Measurements from ENCODE around the gene GDF10.

GDF10 gene

DNA sequence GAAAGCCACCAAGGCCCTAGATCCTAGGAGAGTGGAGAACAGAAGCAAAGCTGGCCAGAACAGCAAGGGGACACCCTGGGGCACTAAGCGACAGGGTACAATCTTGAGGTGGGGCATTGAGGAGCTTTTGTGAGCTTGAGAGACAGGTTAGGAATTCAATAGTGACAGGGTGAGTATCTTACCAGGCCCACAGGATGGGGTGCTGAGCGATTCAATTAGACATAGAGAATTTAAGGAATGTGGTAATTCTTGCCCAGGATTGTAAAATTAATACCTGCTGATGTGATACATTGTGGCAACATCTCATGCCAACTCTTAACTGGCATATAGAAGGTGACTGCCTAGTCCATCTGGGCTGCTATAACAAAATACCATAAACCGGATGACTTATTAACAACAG is 62.2 kb downstream of the GDF10 start:
- no peak overlapping the region for H3K18ac ChIP-seq (ENCODE audit: low read length)
- peaks cover 0 to 3% of the 10 kb centered on the region in 2 donors for H3K4me1 ChIP-seq (ENCODE audit: control insufficient read depth in 2 of 2, insufficient read depth in 1 of 2, low read depth in 1 of 2, low read length in 2 of 2)
- no peak overlapping the region for H4K8ac ChIP-seq (ENCODE audit: low read depth, low read length)
- H3K14ac ChIP-seq (ENCODE audit: low read length), result no peak overlapping the region
- H3K4me2 ChIP-seq (ENCODE audit: insufficient read depth, low read length, poor library complexity, severe bottlenecking), result no peak overlapping the region
- no peak overlapping the region for H2BK12ac ChIP-seq (ENCODE audit: low read length)
- H2BK5ac ChIP-seq (ENCODE audit: low read length), result no peak overlapping the region
- H2AK5ac ChIP-seq (ENCODE audit: low read depth, low read length), result no peak overlapping the region
- no peak overlapping the region for H3K4me3 ChIP-seq (ENCODE audit: low read length in 2 of 2)
- no peak overlapping the region for H3K23ac ChIP-seq (ENCODE audit: low read depth, low read length, poor library complexity)
- no peak overlapping the region for H2AFZ ChIP-seq (ENCODE audit: low read length)
- no peak overlapping the region for H4K91ac ChIP-seq (ENCODE audit: low read depth, low read length, poor library complexity)
- peaks cover 0 to 3% (median 0%) of the 10 kb centered on the region in 3 experiments for H3K27me3 ChIP-seq (ENCODE audit: control insufficient read depth in 3 of 3, insufficient read depth in 3 of 3, low read depth in 1 of 3, low read length in 3 of 3)
- no peak for DNase-seq (ENCODE audit: low spot score)
- no peak overlapping the region for H2BK120ac ChIP-seq (ENCODE audit: low read depth, low read length)
- H3K79me1 ChIP-seq (ENCODE audit: low read depth, low read length), result no peaks in the 10 kb centered on the region
- H3K27ac ChIP-seq (replicated peaks; ENCODE audit: low read length), result no peak overlapping the region
- H3K4ac ChIP-seq (ENCODE audit: low read length), result no peak overlapping the region
- no peaks in the 10 kb centered on the region for H3K9me3 ChIP-seq (replicated peaks in 1 of 2; ENCODE audit: control insufficient read depth in 2 of 2, insufficient read depth in 1 of 2, low read depth in 1 of 2, low read length in 2 of 2)
- no peaks in the 10 kb centered on the region for H3K36me3 ChIP-seq (replicated peaks in 1 of 2; ENCODE audit: control insufficient read depth in 2 of 2, insufficient read depth in 2 of 2, low read length in 2 of 2)
- WGBS, 2 donors (ENCODE audit: extremely low coverage in 2 of 2, insufficient read length in 2 of 2, insufficient replicate concordance in 1 of 2), result no CpG with 5 or more reads among the region's 3 CpGs
- no peak overlapping the region for H3K9ac ChIP-seq (ENCODE audit: low read depth, low read length, poor library complexity)
- H2BK15ac ChIP-seq (ENCODE audit: low read length), result no peak overlapping the region

Measured in neuronal stem cell (in vitro differentiated cells).